ENCODE measurements around the gene DNAAF5. TPM values are rescaled to one million over a fixed set of nuclear protein-coding genes. Genes with fewer than 3 reads are reported as not detected.

DNAAF5 gene
- total and polyA plus RNA-seq, 2 of the 4 experiments (the other 2 are of a cell fraction): 12.4 to 32.6 TPM

- 0 out of 2 replicates have a peak, but pooled peaks cover 3% of the 10 kb centered on the region for H3K9me3 ChIP-seq (ENCODE audit: control insufficient read depth, insufficient read depth, low read length)
- no peak overlapping the region for H3K4me3 ChIP-seq (ENCODE audit: insufficient read depth, low read depth, low read length)
- no peak overlapping the region for H3K23ac ChIP-seq (ENCODE audit: low read depth, low read length)
- intact Hi-C loops (cut with micrococcal nuclease): no loop called here
- no peak overlapping the region for H2BK5ac ChIP-seq (ENCODE audit: low read depth, low read length, poor library complexity, severe bottlenecking)
- dilution Hi-C loops (cut with HindIII; ENCODE audit: low sequenced_read_pairs, unreplicated experiment): no loop called here
- no peak overlapping the region for H2AFZ ChIP-seq (replicated peaks; ENCODE audit: low read length, poor library complexity)
- no peak overlapping the region for H3K9ac ChIP-seq (ENCODE audit: low read depth, low read length)
- ATAC-seq (ENCODE audit: low read depth) (no peak), DNase-seq (no peak)
- 0 out of 2 replicates have a peak, but pooled peaks cover 1% of the 10 kb centered on the region for H3K36me3 ChIP-seq (ENCODE audit: control insufficient read depth, insufficient read depth, low read length)
- H3K4me1 ChIP-seq (ENCODE audit: control insufficient read depth, insufficient read depth, low read length): peaks cover 3% of the 10 kb centered on the region; the same call in 1 of the 2 replicates
- H3K4ac ChIP-seq (ENCODE audit: low read depth, low read length): no peak overlapping the region
- H4K8ac ChIP-seq (ENCODE audit: low read depth in 2 of 2, low read length in 2 of 2): no peak overlapping the region
- no peak overlapping the region for H3K14ac ChIP-seq (replicated peaks; ENCODE audit: low read depth, low read length)
- POLR2A ChIA-PET (ENCODE audit: unreplicated experiment): no interaction called here
- H3K9me1 ChIP-seq (ENCODE audit: insufficient read depth, low read length): no peaks in the 10 kb centered on the region
- H3K27me3 ChIP-seq (ENCODE audit: control insufficient read depth, insufficient read depth, low read length): peaks cover 4% of the 10 kb centered on the region; the same call in 1 of the 2 replicates
- no peak overlapping the region for H2AK5ac ChIP-seq (ENCODE audit: low read depth, low read length)
- WGBS, 2 experiments (ENCODE audit: extremely low coverage in 2 of 2, insufficient read length in 1 of 2): 91% methylated on average over 4 of the region's 9 CpGs; no CpG with 5 or more reads in 1 of the 2 experiments
- H2BK20ac ChIP-seq (ENCODE audit: low read depth, low read length): no peak overlapping the region
- no peak overlapping the region for H2BK15ac ChIP-seq (ENCODE audit: low read depth, low read length)
- peaks cover 5% of the 10 kb centered on the region; the same call in 1 of the 2 replicates for H4K20me1 ChIP-seq (ENCODE audit: insufficient read depth, low read length)
- H3K4me2 ChIP-seq (ENCODE audit: low read depth, low read length): no peak overlapping the region
- H2BK120ac ChIP-seq (ENCODE audit: low read depth, low read length): no peak overlapping the region
- CTCF ChIA-PET: no interaction called here
- H3K18ac ChIP-seq (ENCODE audit: low read depth, low read length): no peak overlapping the region
- H3K56ac ChIP-seq (ENCODE audit: extremely low read depth, insufficient read depth, low read length): no peak overlapping the region
- no peak overlapping the region for H2AK9ac ChIP-seq (replicated peaks; ENCODE audit: low read depth, low read length, poor library complexity)
- H3K27ac ChIP-seq (ENCODE audit: insufficient read depth, low read length): no peak overlapping the region
- BruUV-seq (replicated peaks): no TSS peak
- in situ Hi-C loops (cut with MboI; ENCODE audit: low sequenced_read_pairs): no loop called here
- H3K79me1 ChIP-seq (ENCODE audit: low read depth in 1 of 2, low read length in 2 of 2): no peaks in the 10 kb centered on the region
- H4K91ac ChIP-seq (ENCODE audit: insufficient read depth, low read depth, low read length): no peak overlapping the region
- no peak overlapping the region for H4K5ac ChIP-seq (ENCODE audit: low read depth, low read length)
- TF ChIP-seq RFX5 (IDR thresholded peaks at IDR 0.05; ENCODE audit: low read depth, low read length) (no peak), USF2 (IDR thresholded peaks at IDR 0.05; ENCODE audit: low read depth, low read length) (no peak), RAD21 (IDR thresholded peaks at IDR 0.05; ENCODE audit: low read length) (no peak), MXI1 (IDR thresholded peaks at IDR 0.05; ENCODE audit: borderline replicate concordance, low read depth, low read length) (no peak), NFE2L2 (IDR thresholded peaks at IDR 0.05; ENCODE audit: low read depth, low read length) (no peak), FOS (IDR thresholded peaks at IDR 0.05; ENCODE audit: low read depth, low read length) (no peak), SMC3 (IDR thresholded peaks at IDR 0.05; ENCODE audit: low read depth, low read length) (no peak), CHD1 (IDR thresholded peaks at IDR 0.05; ENCODE audit: low read depth, low read length) (no peak), POLR2A (IDR thresholded peaks at IDR 0.05; ENCODE audit: low read depth, low read length) (no peak), MAZ (IDR thresholded peaks at IDR 0.05; ENCODE audit: borderline replicate concordance, low read depth, low read length) (no peak), CTCF (conservative IDR thresholded peaks at IDR 0.05; ENCODE audit: low read depth, low read length) (no peak), MAFK (IDR thresholded peaks at IDR 0.05; ENCODE audit: low read depth, low read length) (no peak), ELK1 (IDR thresholded peaks at IDR 0.05; ENCODE audit: borderline replicate concordance, low read depth, low read length) (no peak), RCOR1 (IDR thresholded peaks at IDR 0.05; ENCODE audit: insufficient replicate concordance, low read length) (no peak), CEBPB (IDR thresholded peaks at IDR 0.05; ENCODE audit: low read depth, low read length) (no peak), BHLHE40 (IDR thresholded peaks at IDR 0.05; ENCODE audit: low read depth, low read length) (no peak)
These were observed 13.4 kb upstream of the DNAAF5 start for GRCh38 chr7:713139-713457.
